NB4 (cell line): ENCODE measurements around the gene NAALADL2.

Experiments
- DNase-seq: peaks from one replicate; pipeline ENCODE4 v3.0.0; 2010; ENCODE audit warnings: low read depth
- H3K4me3 ChIP-seq: one replicate; pipeline ENCODE4 v1.5.1; 2011; ENCODE audit warnings: mild to moderate bottlenecking, low read depth, low read length, moderate library complexity
- CTCF ChIP-seq: IDR thresholded peaks from one replicate; pipeline ENCODE4 v1.5.1; 2012; ENCODE audit warnings: low read depth, low read length
- MYC ChIP-seq: IDR thresholded peaks from 2 replicates; pipeline ENCODE4 v1.6.1; 2011; ENCODE audit warnings: low read depth, low read length
- POLR2A ChIP-seq: IDR thresholded peaks from 2 replicates; pipeline ENCODE4 v1.6.1; 2011; ENCODE audit warnings: mild to moderate bottlenecking; ENCODE audit not compliant: insufficient read length; ENCODE audit errors: extremely low read depth
- TF ChIP-seq, protein P1 (sequence below): IDR thresholded peaks from 2 replicates; pipeline ENCODE4 v1.6.1; 2011; ENCODE audit warnings: low read depth, low read length

NAALADL2 gene

DNA sequence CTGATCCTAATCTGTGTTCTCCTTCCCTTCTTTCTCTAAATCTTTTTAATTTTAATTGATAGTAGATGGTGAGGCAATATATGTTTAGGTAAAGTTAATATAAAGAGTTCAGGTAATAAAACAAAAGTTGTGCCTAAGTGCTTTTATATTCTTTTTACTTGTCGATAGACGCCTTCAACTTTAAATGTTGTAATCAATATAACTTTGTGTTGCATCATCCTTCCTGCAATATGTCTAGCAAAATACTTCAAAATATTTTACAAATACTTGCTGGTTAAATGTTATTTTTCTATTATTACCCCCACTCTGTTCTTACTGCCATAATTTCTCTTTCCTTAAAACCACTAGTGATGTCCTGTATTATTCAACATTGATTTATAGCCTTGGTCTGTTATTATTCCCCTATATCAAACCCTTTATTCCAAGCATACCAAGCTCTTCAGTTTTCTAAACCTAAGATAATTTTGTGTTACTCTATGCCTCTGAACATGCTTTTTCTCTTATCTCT lies 92.4 kb downstream of the NAALADL2 start:
- H3K4me3 ChIP-seq, result no peak overlapping the region
- TF ChIP-seq CTCF (no peak), MYC (no peak), POLR2A (no peak)
- TF ChIP-seq, protein P1, sequence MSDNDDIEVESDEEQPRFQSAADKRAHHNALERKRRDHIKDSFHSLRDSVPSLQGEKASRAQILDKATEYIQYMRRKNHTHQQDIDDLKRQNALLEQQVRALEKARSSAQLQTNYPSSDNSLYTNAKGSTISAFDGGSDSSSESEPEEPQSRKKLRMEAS, result no peak
- no peak for DNase-seq

GRCh38 chr3:174953068-174953467 lies 93.9 kb downstream of the NAALADL2 start:
- TF ChIP-seq MYC (no peak), POLR2A (no peak), CTCF (no peak)
- TF ChIP-seq, protein P1, result no peak
- no peak overlapping the region for H3K4me3 ChIP-seq

DNA sequence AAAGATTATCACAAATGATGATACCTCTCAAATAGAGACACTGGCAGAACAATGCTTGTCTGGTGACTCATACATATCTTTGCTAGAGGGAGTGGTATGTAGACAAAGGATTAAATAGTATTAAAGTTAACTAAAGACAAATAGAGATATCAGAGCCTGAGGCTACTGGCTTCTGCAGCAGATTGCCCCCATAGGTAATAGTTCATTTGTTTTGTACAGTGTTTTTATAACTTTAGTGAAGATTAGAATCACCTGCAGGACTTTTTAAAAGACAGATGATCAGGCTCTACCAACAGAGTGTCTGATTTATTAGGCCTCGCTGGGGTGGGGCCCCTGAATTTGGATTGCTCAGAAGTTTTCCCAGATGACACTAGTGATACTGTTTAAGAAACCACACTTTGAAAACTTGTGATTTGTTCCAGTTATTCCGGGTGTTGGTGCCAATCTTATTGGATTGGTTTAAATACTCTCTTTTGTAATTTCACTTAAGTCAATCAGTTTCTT lies 96.4 kb downstream of the NAALADL2 start:
- H3K4me3 ChIP-seq, result no peak overlapping the region
- no peak for DNase-seq
- TF ChIP-seq CTCF (no peak), POLR2A (no peak), MYC (no peak)
- TF ChIP-seq, protein P1, result no peak

More at GRCh38 chr3:174953068-174953467, 93.9 kb downstream of the NAALADL2 start:
- DNase-seq, result no peak

- DNase-seq, result no peak
- TF ChIP-seq, protein P1, result no peak
- H3K4me3 ChIP-seq, result no peak overlapping the region
Observed at GRCh38 chr3:174957081-174957480, 97.9 kb downstream of the NAALADL2 start.

GRCh38 chr3:174957551-174958001 lies 98.4 kb downstream of the NAALADL2 start:
- DNase-seq, result no peak
- H3K4me3 ChIP-seq, result no peak overlapping the region
- TF ChIP-seq, protein P1, result no peak
- TF ChIP-seq CTCF, result no peak
- TF ChIP-seq MYC, result no peak
- TF ChIP-seq POLR2A, result no peak

DNA sequence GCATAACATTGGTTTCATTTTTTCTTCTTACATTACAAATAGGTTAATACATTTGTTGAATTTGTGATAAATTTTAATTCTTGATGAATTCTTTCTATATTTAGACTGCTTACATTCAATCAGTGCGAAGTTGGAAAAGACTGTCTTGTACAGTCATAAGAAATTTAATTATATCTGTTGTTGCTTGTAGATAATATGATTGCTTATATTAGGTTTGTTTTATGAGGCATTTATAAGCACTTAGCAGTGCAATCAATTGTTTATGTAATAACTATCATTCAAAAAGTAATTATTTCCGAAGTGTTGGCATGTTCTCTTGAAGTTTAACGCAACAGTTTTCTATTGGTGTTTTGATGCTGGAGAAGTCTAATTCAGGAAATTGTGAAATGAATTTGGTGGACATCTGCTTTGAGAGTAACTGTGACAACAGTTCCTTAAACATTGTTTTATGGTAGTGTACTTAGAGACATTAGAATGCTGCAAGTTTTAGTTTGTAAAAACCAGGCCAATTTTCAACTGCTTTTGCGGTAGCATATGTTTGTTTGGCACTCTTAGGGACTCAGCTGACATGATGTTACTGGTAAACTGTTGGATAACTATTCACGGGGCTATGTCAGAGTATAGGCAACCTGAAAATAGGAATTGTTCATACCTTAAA lies 99.7 kb downstream of the NAALADL2 start:
- H3K4me3 ChIP-seq, result no peak overlapping the region
- TF ChIP-seq CTCF (no peak), MYC (no peak), POLR2A (no peak)
- TF ChIP-seq, protein P1, result no peak
- peak; percentile 1 for DNase-seq
